Nephron (organoid): Measurements from ENCODE around the gene BCL6B.

Experiments used
- H3K27ac Mint-ChIP-seq, 3 experiments: 2 replicates each; pipeline ENCODE4 v1.8.0; 2020; ENCODE audit warnings: mixed read lengths in 3 of 3, mild to moderate bottlenecking in 2 of 3, moderate library complexity in 1 of 3
- H3K27me3 Mint-ChIP-seq: 2 replicates; pipeline ENCODE4 v1.8.0; 2021; ENCODE audit warnings: low read depth, mild to moderate bottlenecking, moderate library complexity, mixed read lengths
- H3K36me3 Mint-ChIP-seq: 2 replicates; pipeline ENCODE4 v1.8.0; 2020; ENCODE audit warnings: low read depth, mixed read lengths
- H3K4me1 Mint-ChIP-seq: 2 replicates; pipeline ENCODE4 v1.8.0; 2020; ENCODE audit warnings: mixed read lengths
- H3K4me3 Mint-ChIP-seq, 3 experiments: 2 replicates each; pipeline ENCODE4 v1.8.0; 2020; ENCODE audit warnings: mild to moderate bottlenecking in 3 of 3, mixed read lengths in 3 of 3, moderate library complexity in 2 of 3
- H3K9me3 Mint-ChIP-seq: 2 replicates; pipeline ENCODE4 v1.8.0; 2020; ENCODE audit warnings: mixed read lengths
- CTCF ChIP-seq, 3 experiments: fragments of 200-600 bp; sonication (generic); IDR thresholded peaks; one replicate each; pipeline ENCODE4 v1.5.0; 2021; ENCODE audit warnings: antibody characterized with exemption in 3 of 3; ENCODE audit not compliant: unreplicated experiment in 3 of 3

Gene BCL6B

GRCh38 chr17:7005716-7006115, 17.1 kb upstream of the BCL6B start:
- peaks cover 11% of the 10 kb centered on the region for H3K4me1 Mint-ChIP-seq
- H3K27ac Mint-ChIP-seq: no peak overlapping the region
- no peaks in the 10 kb centered on the region for H3K9me3 Mint-ChIP-seq
- H3K4me3 Mint-ChIP-seq: no peak overlapping the region
- no peak for TF ChIP-seq CTCF (IDR thresholded peaks at IDR 0.05; ENCODE audit: unreplicated experiment in 3 of 3)
- H3K27me3 Mint-ChIP-seq: no peaks in the 10 kb centered on the region
- H3K36me3 Mint-ChIP-seq: peaks cover 10% of the 10 kb centered on the region

GRCh38 chr17:7007143-7007542, 15.7 kb upstream of the BCL6B start:
- peaks cover 1% of the 10 kb centered on the region for H3K36me3 Mint-ChIP-seq
- H3K4me3 Mint-ChIP-seq: no peak overlapping the region
- no peaks in the 10 kb centered on the region for H3K27me3 Mint-ChIP-seq
- no peak overlapping the region for H3K27ac Mint-ChIP-seq
- no peak for TF ChIP-seq CTCF (IDR thresholded peaks at IDR 0.05; ENCODE audit: unreplicated experiment in 3 of 3)
- no peaks in the 10 kb centered on the region for H3K9me3 Mint-ChIP-seq
- peaks cover 17% of the 10 kb centered on the region for H3K4me1 Mint-ChIP-seq

- Mint-ChIP-seq H3K27me3 (no peaks in the 10 kb centered on the region), H3K4me3 (peak overlapping the region; percentile 64 to 72 (median 66)), H3K9me3 (no peaks in the 10 kb centered on the region), H3K27ac (peak overlapping the region in 1 of 3 experiments; percentile 36), H3K4me1 (peaks cover 41% of the 10 kb centered on the region), H3K36me3 (no peaks in the 10 kb centered on the region)
- TF ChIP-seq CTCF (IDR thresholded peaks at IDR 0.05; ENCODE audit: unreplicated experiment in 3 of 3): no peak
Observed at GRCh38 chr17:7010523-7010922, 12.3 kb upstream of the BCL6B start.

GRCh38 chr17:7011415-7011814, 11.4 kb upstream of the BCL6B start:
- TF ChIP-seq CTCF (IDR thresholded peaks at IDR 0.05; ENCODE audit: unreplicated experiment in 3 of 3): no peak
- Mint-ChIP-seq H3K27ac (peak overlapping the region in 2 of 3 experiments; percentile 100), H3K9me3 (no peaks in the 10 kb centered on the region), H3K4me3 (peak overlapping the region; percentile 92 to 96 (median 93)), H3K36me3 (no peaks in the 10 kb centered on the region), H3K27me3 (no peaks in the 10 kb centered on the region), H3K4me1 (peaks cover 50% of the 10 kb centered on the region)

GRCh38 chr17:7011942-7012254, 11.0 kb upstream of the BCL6B start:
- peak overlapping the region; percentile 92 to 96 (median 93) for H3K4me3 Mint-ChIP-seq
- TF ChIP-seq CTCF (IDR thresholded peaks at IDR 0.05; ENCODE audit: unreplicated experiment in 3 of 3): no peak
- no peaks in the 10 kb centered on the region for H3K9me3 Mint-ChIP-seq
- H3K36me3 Mint-ChIP-seq: no peaks in the 10 kb centered on the region
- peak overlapping the region; percentile 100 for H3K27ac Mint-ChIP-seq
- peaks cover 50% of the 10 kb centered on the region for H3K4me1 Mint-ChIP-seq
- H3K27me3 Mint-ChIP-seq: no peaks in the 10 kb centered on the region

GRCh38 chr17:7014261-7014994, 8.4 kb upstream of the BCL6B start:
- peak overlapping the region; percentile 92 to 96 (median 93) for H3K4me3 Mint-ChIP-seq
- peaks cover 6% of the 10 kb centered on the region for H3K27me3 Mint-ChIP-seq
- H3K27ac Mint-ChIP-seq: peak overlapping the region; percentile 100
- peak; percentile 88 to 94 (median 93) for TF ChIP-seq CTCF (IDR thresholded peaks at IDR 0.05; ENCODE audit: unreplicated experiment in 3 of 3)
- H3K9me3 Mint-ChIP-seq: no peaks in the 10 kb centered on the region
- H3K4me1 Mint-ChIP-seq: peaks cover 59% of the 10 kb centered on the region
- no peaks in the 10 kb centered on the region for H3K36me3 Mint-ChIP-seq
